ENCODE data around the gene AGBL1.

The AGBL1 gene

DNA sequence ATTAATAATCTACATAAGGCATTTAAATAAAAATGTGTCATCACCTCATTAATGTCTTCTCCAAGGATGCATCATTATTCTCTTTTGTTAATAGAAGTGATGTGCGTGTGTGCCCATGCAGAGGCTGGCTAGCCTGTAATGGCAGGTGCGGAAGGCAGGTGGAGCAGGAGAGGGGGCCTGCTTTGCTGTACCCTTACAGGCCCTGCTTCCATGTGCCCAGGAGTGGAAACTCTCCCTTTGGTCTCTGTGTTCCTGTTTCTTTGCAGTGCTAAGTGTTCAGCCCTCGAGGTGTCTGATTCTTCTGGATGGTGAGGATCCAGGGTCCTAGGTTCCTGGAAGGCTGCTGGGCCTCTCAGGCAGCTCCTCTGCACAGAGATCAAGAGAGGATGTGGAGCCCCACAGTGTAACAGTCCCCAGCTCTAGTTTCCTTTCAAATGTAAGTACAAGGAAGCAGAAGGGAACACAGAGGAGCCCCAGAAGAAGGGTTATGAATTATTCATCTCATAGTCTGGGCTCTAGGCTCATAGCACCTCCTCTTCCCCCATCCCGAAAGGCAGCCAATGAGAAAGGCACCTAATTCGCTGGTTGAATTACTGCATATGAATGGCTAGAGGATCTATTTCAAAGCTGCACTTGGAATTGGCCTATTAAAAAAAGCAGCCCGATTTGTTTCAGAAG lies 39.2 kb upstream of the AGBL1 start:
- H3K36me3 ChIP-seq (ENCODE audit: insufficient read depth), result no peaks in the 10 kb centered on the region
- H3K79me2 ChIP-seq (ENCODE audit: insufficient read depth, low read depth), result no peaks in the 10 kb centered on the region
- H3K9ac ChIP-seq, result no peak overlapping the region
- no peak overlapping the region for H3K4me2 ChIP-seq
- no peak overlapping the region for H3K4me3 ChIP-seq (IDR thresholded peaks at IDR 0.05; ENCODE audit: insufficient read depth, low read depth, low read length)
- peaks cover 13% of the 10 kb centered on the region for H3K4me1 ChIP-seq (ENCODE audit: low read depth, poor library complexity, severe bottlenecking)
- no peaks in the 10 kb centered on the region for H3K27me3 ChIP-seq (ENCODE audit: insufficient read depth, low read depth)
- H3K27ac ChIP-seq, result no peak overlapping the region
- TF ChIP-seq, protein P1, sequence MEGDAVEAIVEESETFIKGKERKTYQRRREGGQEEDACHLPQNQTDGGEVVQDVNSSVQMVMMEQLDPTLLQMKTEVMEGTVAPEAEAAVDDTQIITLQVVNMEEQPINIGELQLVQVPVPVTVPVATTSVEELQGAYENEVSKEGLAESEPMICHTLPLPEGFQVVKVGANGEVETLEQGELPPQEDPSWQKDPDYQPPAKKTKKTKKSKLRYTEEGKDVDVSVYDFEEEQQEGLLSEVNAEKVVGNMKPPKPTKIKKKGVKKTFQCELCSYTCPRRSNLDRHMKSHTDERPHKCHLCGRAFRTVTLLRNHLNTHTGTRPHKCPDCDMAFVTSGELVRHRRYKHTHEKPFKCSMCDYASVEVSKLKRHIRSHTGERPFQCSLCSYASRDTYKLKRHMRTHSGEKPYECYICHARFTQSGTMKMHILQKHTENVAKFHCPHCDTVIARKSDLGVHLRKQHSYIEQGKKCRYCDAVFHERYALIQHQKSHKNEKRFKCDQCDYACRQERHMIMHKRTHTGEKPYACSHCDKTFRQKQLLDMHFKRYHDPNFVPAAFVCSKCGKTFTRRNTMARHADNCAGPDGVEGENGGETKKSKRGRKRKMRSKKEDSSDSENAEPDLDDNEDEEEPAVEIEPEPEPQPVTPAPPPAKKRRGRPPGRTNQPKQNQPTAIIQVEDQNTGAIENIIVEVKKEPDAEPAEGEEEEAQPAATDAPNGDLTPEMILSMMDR (conservative IDR thresholded peaks at IDR 0.05; ENCODE audit: low read depth, low read length), result no peak
- H4K20me1 ChIP-seq (ENCODE audit: insufficient read depth), result no peaks in the 10 kb centered on the region
- H2AFZ ChIP-seq (ENCODE audit: low read depth), result no peak overlapping the region

DNA sequence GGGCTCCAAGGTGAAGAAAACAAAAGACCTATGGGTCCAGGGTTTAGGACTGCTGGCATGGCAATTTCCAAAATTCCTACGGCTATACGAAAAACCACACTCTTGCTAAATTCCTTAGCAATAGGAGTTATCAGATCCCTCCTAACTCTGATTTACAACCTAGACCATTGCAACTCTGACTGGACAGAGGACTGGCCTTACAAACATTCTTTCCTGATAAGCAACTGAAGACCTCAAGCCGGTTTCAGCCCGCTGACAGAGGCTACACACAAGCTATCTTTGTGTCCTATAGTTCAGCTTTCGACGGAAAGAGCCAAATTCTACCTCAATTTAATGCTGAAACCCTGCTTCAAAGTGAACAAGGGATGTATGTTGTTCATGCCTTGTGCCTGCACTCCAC lies 38.3 kb upstream of the AGBL1 start:
- Histone ChIP-seq H3K79me2 (ENCODE audit: insufficient read depth, low read depth) (no peaks in the 10 kb centered on the region), H3K27me3 (ENCODE audit: insufficient read depth, low read depth) (no peaks in the 10 kb centered on the region), H3K4me2 (no peak overlapping the region), H3K4me3 (IDR thresholded peaks at IDR 0.05; ENCODE audit: insufficient read depth, low read depth, low read length) (no peak overlapping the region), H3K9ac (no peak overlapping the region), H4K20me1 (ENCODE audit: insufficient read depth) (no peaks in the 10 kb centered on the region), H3K4me1 (ENCODE audit: low read depth, poor library complexity, severe bottlenecking) (peaks cover 13% of the 10 kb centered on the region), H3K27ac (no peak overlapping the region), H3K36me3 (ENCODE audit: insufficient read depth) (no peaks in the 10 kb centered on the region), H2AFZ (ENCODE audit: low read depth) (no peak overlapping the region)
- TF ChIP-seq, protein P1 (conservative IDR thresholded peaks at IDR 0.05; ENCODE audit: low read depth, low read length), result no peak

DNA sequence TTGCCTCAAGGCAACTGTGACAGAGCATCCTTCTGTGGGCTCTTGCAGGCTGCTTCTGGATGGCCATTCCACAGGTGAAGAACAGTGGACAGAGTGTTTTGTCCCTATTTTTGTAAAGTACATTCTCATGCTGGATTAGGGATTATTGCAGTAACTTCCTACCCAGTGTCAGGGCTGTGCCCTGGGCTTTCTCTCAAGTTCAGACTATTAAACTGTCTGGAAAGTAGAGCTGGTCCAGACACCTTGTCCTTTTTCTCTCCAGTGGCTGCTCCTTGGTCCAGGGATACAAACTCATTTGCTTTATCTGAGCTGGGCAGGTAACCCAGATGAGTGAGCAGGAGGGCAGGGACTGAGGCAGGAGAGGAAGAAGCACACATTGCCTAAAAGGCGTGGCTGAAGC lies 37.4 kb upstream of the AGBL1 start:
- Histone ChIP-seq H4K20me1 (ENCODE audit: insufficient read depth) (no peaks in the 10 kb centered on the region), H3K4me1 (ENCODE audit: low read depth, poor library complexity, severe bottlenecking) (peaks cover 13% of the 10 kb centered on the region), H3K4me2 (no peak overlapping the region), H3K79me2 (ENCODE audit: insufficient read depth, low read depth) (no peaks in the 10 kb centered on the region), H3K27ac (no peak overlapping the region), H3K9ac (no peak overlapping the region), H2AFZ (ENCODE audit: low read depth) (no peak overlapping the region), H3K4me3 (IDR thresholded peaks at IDR 0.05; ENCODE audit: insufficient read depth, low read depth, low read length) (no peak overlapping the region), H3K36me3 (ENCODE audit: insufficient read depth) (no peaks in the 10 kb centered on the region), H3K27me3 (ENCODE audit: insufficient read depth, low read depth) (no peaks in the 10 kb centered on the region)
- TF ChIP-seq, protein P1 (conservative IDR thresholded peaks at IDR 0.05; ENCODE audit: low read depth, low read length), result no peak

DNA sequence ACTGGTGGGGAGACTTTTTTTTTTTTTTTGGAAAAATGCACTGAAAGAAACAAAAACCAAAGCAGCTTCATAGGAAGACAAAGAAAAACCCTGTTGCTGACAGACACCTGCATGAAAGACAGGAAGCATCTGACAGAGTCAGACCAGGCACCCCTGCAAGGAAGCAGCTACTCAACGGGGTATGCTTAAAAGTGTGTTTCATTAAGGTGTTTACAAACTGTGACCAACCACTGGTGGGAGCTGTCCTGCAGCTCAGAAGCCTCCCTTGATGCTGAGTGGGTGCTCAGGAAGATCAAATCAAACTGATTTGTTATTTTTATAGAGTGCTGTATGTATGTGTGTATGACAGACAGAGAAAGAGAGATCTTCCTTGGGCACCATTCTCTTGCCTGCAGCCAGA lies 34.7 kb upstream of the AGBL1 start:
- Histone ChIP-seq H3K27ac (0 out of 2 replicates have a peak overlapping the region, but pooled peaks have one; percentile 4), H2AFZ (ENCODE audit: low read depth) (peak overlapping the region; percentile 25; the same call in 1 of the 2 replicates), H3K9ac (no peak overlapping the region), H3K4me2 (peak overlapping the region; percentile 13; the same call in 1 of the 2 replicates), H4K20me1 (ENCODE audit: insufficient read depth) (no peaks in the 10 kb centered on the region), H3K4me1 (ENCODE audit: low read depth, poor library complexity, severe bottlenecking) (peaks cover 13% of the 10 kb centered on the region), H3K36me3 (ENCODE audit: insufficient read depth) (no peaks in the 10 kb centered on the region), H3K4me3 (IDR thresholded peaks at IDR 0.05; ENCODE audit: insufficient read depth, low read depth, low read length) (no peak overlapping the region), H3K79me2 (ENCODE audit: insufficient read depth, low read depth) (no peaks in the 10 kb centered on the region), H3K27me3 (ENCODE audit: insufficient read depth, low read depth) (no peaks in the 10 kb centered on the region)
- TF ChIP-seq, protein P1 (conservative IDR thresholded peaks at IDR 0.05; ENCODE audit: low read depth, low read length), result no peak
